GM12892 (cell line): Measurements from ENCODE around the gene PSEN1.

Experiments
- POLR2A ChIP-seq: IDR thresholded peaks from 2 replicates; pipeline ENCODE4 v1.6.1; 2011; ENCODE audit warnings: low read depth, low read length, control low read depth
- POLR2AphosphoS5 ChIP-seq: IDR thresholded peaks from 2 replicates; pipeline ENCODE4 v1.6.1; 2011; ENCODE audit warnings: low read depth, low read length, control low read depth

DNA sequence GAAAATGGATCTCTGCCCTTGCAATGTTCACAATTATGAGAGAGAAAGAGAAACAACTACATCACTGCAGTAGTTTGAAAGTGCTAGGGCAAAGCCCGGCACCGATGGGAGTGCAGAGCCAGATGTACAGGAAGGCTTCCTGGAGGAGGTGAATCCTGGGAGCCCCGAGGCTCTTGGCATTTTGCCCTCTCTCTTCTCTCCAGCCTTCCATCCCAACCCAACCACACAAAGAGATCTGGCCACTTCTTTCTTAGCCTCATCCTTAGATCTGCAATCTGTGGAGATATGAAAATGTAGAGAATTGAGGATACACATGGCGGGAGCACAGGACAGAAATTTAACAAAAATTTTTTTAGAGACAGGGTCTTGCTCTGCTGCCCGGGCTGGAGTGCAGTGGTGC, 97.7 kb downstream of the PSEN1 start:
- no peak for TF ChIP-seq POLR2AphosphoS5
- no peak for TF ChIP-seq POLR2A
